Stimulated activated CD8-positive, alpha-beta memory T cell treated with anti-CD3 and anti-CD28 coated beads, Interleukin-12 subunit alpha, Interleukin-12 subunit beta, amount 100 ng/mL, for 24 hours (primary cell): ENCODE measurements around the gene MRPS6.

Experiments used
- DNase-seq: peaks from one replicate; pipeline ENCODE4 v3.0.0-alpha.2; 2020; ENCODE audit errors: extremely low read depth

Gene MRPS6

GRCh38 chr21:34180407-34180806 is 107.0 kb downstream of the MRPS6 start:
- no peak for DNase-seq

DNA sequence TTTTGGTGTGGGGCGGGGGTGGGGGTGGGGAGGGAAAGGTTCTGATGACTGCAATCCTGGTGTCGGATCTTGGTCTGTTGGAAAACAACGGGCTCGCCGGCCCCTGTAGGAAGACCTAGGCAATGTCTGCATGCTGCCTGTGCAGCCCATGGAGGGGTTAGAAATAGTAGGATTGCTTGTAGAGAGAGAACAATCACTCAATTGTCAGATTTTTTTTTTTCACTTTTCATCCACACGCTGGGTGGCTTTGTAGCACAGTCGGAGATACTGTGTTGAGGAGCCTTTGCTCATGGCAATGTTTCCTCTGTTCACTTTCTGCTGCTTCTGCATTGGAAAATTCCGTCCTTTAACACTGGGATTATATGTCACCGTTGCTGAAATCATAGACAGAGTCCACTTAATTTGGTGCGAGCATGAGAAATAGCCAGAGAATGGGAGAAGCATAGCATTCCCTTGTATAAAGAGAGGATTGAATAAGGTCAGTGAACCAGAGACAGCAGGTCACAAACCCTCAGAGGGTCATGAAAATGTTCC is 107.5 kb downstream of the MRPS6 start:
- DNase-seq = no peak

DNA sequence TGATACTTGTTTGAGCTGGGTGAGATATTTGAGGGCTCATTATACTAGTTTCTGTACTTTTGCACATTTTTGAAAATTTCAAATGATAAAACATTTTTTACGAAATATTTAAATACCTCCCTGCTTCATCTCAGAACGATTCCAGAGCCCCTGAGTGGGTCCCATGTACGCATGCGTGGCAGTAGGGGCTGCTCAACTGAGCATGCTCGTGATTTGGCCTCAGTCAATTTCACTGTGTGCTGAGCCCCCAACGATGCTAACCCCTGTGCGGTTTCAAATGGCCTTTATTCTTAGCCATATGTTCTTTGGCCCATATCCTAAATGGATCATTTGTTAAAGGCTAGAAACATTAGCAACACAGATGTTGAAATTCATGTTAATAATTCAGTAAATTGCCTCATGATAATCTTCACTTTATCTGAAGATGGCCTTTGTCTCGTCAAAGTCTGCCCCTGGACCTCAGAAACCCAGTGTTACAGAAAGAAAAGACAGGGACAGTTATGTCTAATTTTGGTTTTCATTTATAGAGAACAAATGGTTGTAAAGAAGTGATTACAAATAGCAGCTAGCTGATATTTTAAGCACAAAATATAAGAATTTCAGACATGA is 108.2 kb downstream of the MRPS6 start:
- no peak for DNase-seq

DNA sequence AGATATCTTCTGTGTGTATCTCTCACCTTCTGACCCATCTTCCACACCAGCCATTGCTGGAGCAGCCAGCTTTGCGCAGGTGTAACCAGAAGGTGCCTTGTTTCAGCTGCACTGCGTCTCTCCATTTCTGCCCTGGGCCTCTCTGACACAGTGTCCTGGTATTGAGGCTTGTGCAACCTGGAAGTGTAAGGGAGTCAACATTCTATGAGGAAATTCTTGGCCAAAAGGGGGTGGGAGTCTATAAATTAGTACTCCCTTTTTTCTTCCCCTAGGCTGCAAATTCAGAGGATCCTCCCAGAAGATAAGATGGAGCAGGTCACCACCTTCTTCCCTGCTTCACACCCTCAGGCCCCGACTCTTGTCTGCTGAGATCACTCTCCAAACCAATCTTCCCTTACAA is 109.1 kb downstream of the MRPS6 start:
- no peak for DNase-seq

GRCh38 chr21:34183331-34183928 is 110.1 kb downstream of the MRPS6 start:
- DNase-seq = no peak

DNA sequence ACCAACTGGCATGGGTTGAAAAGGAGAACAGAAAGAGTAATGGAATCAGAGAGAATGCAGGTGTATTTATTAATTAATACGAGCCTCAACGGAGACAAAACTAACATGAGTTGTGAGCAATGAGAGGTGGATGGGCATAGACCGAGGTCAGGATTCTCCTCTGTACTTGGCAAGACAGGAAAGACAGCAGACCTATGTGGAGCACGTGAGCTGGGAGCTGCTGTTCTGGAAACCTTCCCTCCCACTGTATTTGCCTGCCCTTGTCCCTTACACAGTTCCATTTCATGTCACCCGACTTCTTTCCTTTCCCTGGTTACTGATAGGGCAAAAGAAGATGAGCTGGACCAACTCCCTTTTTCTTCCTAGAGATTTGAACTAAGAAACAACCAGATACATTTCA is 110.9 kb downstream of the MRPS6 start:
- DNase-seq = no peak

DNA sequence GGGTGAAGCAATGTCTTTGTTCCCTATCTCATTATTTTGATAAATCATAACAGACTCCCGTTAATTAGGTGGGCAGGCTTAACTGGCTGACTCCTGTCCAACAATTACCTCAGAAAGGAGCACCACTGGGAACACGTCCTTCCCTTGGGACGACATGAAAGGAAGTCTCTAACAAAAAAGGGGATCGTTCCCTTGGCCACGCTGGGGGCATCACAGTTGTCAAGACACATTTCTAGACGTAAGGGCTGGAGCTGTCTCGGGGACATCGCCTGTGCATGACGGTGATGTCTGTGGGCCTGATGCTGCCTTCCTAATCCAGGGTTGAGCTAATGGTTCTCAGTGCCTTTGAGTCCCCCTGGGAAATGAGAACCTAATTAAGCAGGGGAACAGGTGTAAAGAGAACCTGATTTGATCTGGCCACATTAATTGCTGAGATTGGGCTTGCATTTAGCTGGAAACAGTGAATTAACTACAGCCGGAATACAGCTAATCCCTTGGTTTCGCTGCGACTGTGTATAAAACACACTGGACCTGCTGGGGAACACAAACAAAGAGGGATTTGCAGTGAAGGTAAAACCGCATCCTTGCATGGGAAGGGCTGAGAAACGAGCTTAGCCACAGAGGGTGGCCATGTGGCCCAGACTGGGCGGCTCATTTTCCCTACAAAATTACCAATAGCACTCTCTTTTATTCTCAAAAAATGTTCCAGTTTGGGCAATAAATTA is 111.8 kb downstream of the MRPS6 start:
- DNase-seq = no peak

DNA sequence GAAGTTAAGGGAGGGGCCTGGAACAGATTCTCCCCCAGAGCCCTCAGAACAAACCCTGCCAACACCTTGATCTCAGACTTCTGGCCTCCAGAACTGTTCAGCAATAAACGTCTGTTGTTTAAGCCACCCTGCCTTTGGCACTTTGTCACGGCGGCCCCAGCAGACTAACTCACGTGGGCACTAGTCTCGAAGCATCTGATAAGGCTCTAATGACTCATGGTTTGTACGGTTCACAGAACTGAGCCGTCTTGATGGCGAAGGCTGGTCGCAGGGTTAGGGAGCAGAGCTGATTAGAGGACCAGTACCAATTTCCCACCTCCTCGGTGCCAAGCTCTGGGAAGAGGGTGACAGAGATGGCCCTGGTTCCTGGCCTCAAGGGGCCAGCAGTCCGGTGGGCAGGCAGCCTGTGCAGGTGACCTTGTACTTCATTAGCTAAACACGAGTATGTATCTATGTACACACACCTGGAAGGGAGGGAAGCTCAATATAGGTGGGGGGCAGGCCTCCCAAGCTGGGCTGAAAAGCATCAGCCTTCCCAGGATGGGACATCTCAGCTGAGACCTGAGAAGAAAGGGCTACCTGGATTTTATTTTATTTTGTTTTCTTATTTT is 112.8 kb downstream of the MRPS6 start:
- DNase-seq = no peak

GRCh38 chr21:34187935-34188334 is 114.6 kb downstream of the MRPS6 start:
- DNase-seq = no peak

- DNase-seq = no peak
Measured at GRCh38 chr21:34189506-34189905, 116.1 kb downstream of the MRPS6 start.

GRCh38 chr21:34190576-34191321 is 117.4 kb downstream of the MRPS6 start:
- DNase-seq = no peak

DNA sequence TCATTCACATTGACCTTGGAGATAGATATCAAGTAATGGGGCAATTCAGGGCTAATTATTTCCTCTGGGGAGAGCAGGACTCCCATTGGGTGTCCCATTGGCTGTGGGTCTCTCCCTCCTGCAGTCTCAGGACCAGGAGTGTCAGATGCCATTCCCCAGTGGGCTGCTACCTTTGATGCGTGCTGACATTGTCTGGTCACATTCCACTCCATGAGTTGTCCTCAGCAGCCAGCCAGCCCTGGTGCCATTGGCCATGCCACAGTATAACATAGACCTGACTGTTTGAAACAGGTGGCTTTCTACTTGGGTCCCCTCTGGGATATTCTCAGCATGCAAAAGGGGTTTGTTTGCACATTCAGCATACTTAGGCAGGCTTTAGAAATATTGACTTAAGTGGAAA is 118.5 kb downstream of the MRPS6 start:
- DNase-seq = no peak
